Natural killer cell treated with Interleukin-12 subunit alpha and Interleukin-12 subunit beta and Interleukin-15 and Interleukin-18, amount 100 ng/mL, for 72 hours (primary cell): ENCODE results near the gene GORASP2. TPM values are rescaled to one million over a fixed set of nuclear protein-coding genes. Genes with fewer than 3 reads are reported as not detected.

Experiments used
- ATAC-seq, 2 donors: fragments of 150-1000 bp; cut with Tn5 transposase in 1 of 2; sonication (Bioruptor Pico), chemical (Tn5 transposase) in 1 of 2; 2 replicates each; pipeline ENCODE4 v1.10.0; 2021
- DNase-seq: peaks from one replicate; pipeline ENCODE4 v3.0.0; 2022; ENCODE audit warnings: low spot score
- H3K27ac Mint-ChIP-seq, 2 donors: 1 replicate in 1 of 2; 2 replicates in 1 of 2; pipeline ENCODE4 v1.8.0; 2022; ENCODE audit warnings: mixed read lengths in 2 of 2, mild to moderate bottlenecking in 1 of 2, moderate library complexity in 1 of 2
- H3K27me3 Mint-ChIP-seq, 2 donors: 1 replicate in 1 of 2; 2 replicates in 1 of 2; pipeline ENCODE4 v1.8.0; 2022; ENCODE audit warnings: mixed read lengths in 2 of 2
- H3K36me3 Mint-ChIP-seq: one replicate; pipeline ENCODE4 v1.8.0; 2022; ENCODE audit warnings: mixed read lengths
- H3K4me1 Mint-ChIP-seq, 2 donors: 1 replicate in 1 of 2; 2 replicates in 1 of 2; pipeline ENCODE4 v1.8.0; 2022; ENCODE audit warnings: low read depth in 2 of 2, mixed read lengths in 2 of 2, mild to moderate bottlenecking in 1 of 2
- H3K4me3 Mint-ChIP-seq: one replicate; pipeline ENCODE4 v1.8.0; 2022; ENCODE audit warnings: mixed read lengths
- H3K9me3 Mint-ChIP-seq: 2 replicates; pipeline ENCODE4 v1.8.0; 2022; ENCODE audit warnings: mixed read lengths
- total RNA-seq, 2 donors: library from RNA; stranded (reverse); gene quantifications; one replicate each; pipeline ENCODE4 v1.2.3, GENCODE V29; 2022

Gene GORASP2
- total RNA-seq, 2 donors from 2014 or later: 64.3 to 99.0 TPM

- Mint-ChIP-seq H3K9me3 (no peaks in the 10 kb centered on the region), H3K27ac (no peak overlapping the region), H3K4me1 (peaks cover 12 to 18% of the 10 kb centered on the region in 2 donors), H3K4me3 (no peak overlapping the region), H3K27me3 (no peaks in the 10 kb centered on the region), H3K36me3 (peaks cover 14% of the 10 kb centered on the region)
- ATAC-seq: no peak
- DNase-seq: no peak
Observed at GRCh38 chr2:171013851-171014250, 84.8 kb downstream of the GORASP2 start.

DNA sequence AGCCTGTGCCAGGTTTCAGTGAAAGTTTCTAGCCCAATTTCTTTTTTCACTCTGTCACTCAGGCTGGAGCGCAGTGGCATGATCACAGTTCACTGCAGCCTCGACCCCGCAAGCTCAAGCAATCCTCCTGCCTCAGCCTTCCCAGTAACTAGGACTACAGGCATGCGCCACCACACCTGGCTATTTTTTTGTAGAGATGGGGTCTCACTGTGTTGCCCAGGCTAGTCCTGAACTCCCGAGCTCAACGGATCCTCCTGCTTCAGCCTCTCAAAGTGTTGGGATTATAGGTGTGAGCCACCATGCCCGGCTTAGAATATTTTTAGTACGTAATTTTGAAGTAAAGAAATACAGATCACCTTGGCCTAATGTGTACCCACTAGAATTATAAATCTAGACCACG lies 87.1 kb downstream of the GORASP2 start:
- H3K9me3 Mint-ChIP-seq: no peaks in the 10 kb centered on the region
- DNase-seq (no peak), ATAC-seq (no peak)
- peaks cover 13 to 17% of the 10 kb centered on the region in 2 donors for H3K4me1 Mint-ChIP-seq
- H3K36me3 Mint-ChIP-seq: peaks cover 6% of the 10 kb centered on the region
- no peaks in the 10 kb centered on the region for H3K27me3 Mint-ChIP-seq
- no peak overlapping the region for H3K27ac Mint-ChIP-seq
- no peak overlapping the region for H3K4me3 Mint-ChIP-seq

Other genes with a start within 250 kb of the GORASP2 start
- not detected for gene SP5, start 213.9 kb upstream of the GORASP2 start, total RNA-seq
- gene ERICH2, start 158.9 kb upstream of the GORASP2 start, total RNA-seq: not detected
- under 1 TPM in 1 of 2 donors, not detected in 1; 0.76 TPM for gene GAD1, start 112.4 kb upstream of the GORASP2 start, total RNA-seq
- 10 to 100 TPM; 59.5 to 76.3 TPM for gene TLK1, start 231.6 kb downstream of the GORASP2 start, total RNA-seq